ENCODE measurements around the gene STX1A. TPM values are rescaled to one million over a fixed set of nuclear protein-coding genes. Genes with fewer than 3 reads are reported as not detected.

The STX1A gene
- total RNA-seq, 1 experiment from 2014 or later, result 20.4 TPM

DNA sequence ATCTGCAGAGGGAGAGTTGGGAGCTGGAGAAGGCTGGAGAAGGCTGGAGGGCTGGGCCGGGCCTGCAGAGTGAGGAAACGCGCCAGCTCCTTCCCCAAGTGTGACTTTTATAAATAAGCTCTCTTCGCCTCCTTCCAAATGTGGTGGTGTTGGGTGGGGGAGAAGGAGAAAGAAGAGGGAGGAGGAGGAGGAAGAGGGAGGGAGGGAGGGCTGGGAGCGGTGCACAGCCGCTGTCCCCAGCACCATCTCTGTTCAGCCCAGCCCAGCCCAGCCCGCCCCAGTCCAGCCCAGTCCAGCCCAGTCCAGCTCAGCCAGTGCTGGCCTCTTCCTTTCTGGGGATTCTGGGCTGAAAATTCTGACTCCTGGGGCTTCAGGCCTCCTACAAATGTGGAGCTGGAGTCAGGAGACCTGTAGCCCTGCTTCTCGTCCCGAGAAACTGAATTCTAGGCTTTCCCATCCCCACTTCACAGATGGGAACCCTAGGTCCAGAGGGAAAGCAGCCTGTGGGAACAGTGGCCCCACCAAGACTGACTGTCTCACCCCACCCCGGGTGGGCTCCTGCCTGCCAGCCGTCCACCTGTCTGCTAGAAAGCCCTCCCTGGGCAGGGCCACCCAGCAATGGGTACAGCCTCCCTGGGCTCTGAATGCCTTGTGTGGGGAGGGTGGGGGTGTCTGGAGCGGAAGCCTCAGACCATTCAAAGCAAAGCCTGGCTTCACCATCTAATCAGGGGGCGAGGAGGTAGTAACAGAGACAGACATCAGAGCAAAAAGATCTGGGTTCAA is 2.3 kb downstream of the STX1A start (continued):
- TF ChIP-seq, protein P1, sequence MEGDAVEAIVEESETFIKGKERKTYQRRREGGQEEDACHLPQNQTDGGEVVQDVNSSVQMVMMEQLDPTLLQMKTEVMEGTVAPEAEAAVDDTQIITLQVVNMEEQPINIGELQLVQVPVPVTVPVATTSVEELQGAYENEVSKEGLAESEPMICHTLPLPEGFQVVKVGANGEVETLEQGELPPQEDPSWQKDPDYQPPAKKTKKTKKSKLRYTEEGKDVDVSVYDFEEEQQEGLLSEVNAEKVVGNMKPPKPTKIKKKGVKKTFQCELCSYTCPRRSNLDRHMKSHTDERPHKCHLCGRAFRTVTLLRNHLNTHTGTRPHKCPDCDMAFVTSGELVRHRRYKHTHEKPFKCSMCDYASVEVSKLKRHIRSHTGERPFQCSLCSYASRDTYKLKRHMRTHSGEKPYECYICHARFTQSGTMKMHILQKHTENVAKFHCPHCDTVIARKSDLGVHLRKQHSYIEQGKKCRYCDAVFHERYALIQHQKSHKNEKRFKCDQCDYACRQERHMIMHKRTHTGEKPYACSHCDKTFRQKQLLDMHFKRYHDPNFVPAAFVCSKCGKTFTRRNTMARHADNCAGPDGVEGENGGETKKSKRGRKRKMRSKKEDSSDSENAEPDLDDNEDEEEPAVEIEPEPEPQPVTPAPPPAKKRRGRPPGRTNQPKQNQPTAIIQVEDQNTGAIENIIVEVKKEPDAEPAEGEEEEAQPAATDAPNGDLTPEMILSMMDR (IDR thresholded peaks at IDR 0.05), result no peak
- no peak for TF ChIP-seq NR2C2 (CRISPR knock-in tag; IDR thresholded peaks at IDR 0.05)
- TF ChIP-seq, protein P2, sequence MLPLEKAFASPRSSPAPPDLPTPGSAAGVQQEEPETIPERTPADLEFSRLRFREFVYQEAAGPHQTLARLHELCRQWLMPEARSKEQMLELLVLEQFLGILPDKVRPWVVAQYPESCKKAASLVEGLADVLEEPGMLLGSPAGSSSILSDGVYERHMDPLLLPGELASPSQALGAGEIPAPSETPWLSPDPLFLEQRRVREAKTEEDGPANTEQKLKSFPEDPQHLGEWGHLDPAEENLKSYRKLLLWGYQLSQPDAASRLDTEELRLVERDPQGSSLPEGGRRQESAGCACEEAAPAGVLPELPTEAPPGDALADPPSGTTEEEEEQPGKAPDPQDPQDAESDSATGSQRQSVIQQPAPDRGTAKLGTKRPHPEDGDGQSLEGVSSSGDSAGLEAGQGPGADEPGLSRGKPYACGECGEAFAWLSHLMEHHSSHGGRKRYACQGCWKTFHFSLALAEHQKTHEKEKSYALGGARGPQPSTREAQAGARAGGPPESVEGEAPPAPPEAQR (CRISPR knock-in tag; IDR thresholded peaks at IDR 0.05), result no peak
- TF ChIP-seq ZNF423 (CRISPR knock-in tag; IDR thresholded peaks at IDR 0.05), result no peak
- TF ChIP-seq ETV6 (CRISPR knock-in tag; IDR thresholded peaks at IDR 0.05), result no peak
- no peak for TF ChIP-seq JAZF1 (CRISPR knock-in tag; IDR thresholded peaks at IDR 0.05)
- TF ChIP-seq, protein P3, sequence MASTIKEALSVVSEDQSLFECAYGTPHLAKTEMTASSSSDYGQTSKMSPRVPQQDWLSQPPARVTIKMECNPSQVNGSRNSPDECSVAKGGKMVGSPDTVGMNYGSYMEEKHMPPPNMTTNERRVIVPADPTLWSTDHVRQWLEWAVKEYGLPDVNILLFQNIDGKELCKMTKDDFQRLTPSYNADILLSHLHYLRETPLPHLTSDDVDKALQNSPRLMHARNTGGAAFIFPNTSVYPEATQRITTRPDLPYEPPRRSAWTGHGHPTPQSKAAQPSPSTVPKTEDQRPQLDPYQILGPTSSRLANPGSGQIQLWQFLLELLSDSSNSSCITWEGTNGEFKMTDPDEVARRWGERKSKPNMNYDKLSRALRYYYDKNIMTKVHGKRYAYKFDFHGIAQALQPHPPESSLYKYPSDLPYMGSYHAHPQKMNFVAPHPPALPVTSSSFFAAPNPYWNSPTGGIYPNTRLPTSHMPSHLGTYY (CRISPR knock-in tag; IDR thresholded peaks at IDR 0.05), result no peak
- TF ChIP-seq, protein P4, sequence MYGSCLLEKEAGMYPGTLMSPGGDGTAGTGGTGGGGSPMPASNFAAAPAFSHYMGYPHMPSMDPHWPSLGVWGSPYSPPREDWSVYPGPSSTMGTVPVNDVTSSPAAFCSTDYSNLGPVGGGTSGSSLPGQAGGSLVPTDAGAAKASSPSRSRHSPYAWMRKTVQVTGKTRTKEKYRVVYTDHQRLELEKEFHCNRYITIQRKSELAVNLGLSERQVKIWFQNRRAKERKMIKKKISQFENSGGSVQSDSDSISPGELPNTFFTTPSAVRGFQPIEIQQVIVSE (CRISPR knock-in tag; IDR thresholded peaks at IDR 0.05; ENCODE audit: borderline replicate concordance), result no peak
- no peak for TF ChIP-seq ZBTB21 (CRISPR knock-in tag; IDR thresholded peaks at IDR 0.05; ENCODE audit: borderline replicate concordance)

DNA sequence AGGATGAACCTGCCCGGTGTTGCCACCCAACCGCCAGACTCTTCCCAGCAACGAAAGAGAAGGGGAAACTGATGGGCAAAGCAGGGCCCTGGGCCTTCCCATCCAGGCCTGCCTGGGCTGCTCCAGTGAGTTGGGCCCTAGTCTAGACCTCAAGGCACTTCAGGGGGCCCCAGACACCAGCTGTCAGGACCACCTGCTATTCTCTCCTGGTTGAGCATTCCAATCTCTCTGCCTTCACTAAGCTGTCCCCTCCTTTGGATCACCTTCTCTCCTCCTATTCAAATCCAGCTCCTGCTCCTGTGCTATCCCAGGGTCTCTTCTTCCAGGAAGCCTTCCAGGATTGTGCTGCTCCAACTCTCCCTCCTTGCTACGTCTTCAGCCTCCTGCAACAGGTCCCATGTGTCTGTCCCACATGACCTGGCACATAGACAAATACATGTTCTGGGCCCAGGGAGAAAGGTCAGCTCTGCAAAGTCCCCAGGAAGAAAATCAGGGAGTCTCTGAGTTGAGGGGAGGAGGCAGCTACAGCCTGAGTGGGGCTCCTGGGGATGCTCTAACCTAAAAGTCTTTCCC is 3.1 kb downstream of the STX1A start:
- no peaks in the 10 kb centered on the region for H3K4me1 Mint-ChIP-seq
- ATAC-seq (no peak), DNase-seq (ENCODE audit: low spot score) (no peak)
- no peaks in the 10 kb centered on the region for H3K9me3 Mint-ChIP-seq
- no peak overlapping the region for H3K4me3 Mint-ChIP-seq
- H3K27me3 Mint-ChIP-seq (ENCODE audit: low read depth), result peaks cover 31% of the 10 kb centered on the region
- POLR2A ChIA-PET, result interaction anchor here (0.6 kb wide), 1 partner anchor 23 kb away, joined by 7 read pairs; no protein-coding TSS in a partner anchor
- CTCF ChIA-PET, result interaction anchor here (0.7 to 5.0 kb wide), 4 partner anchors 9 to 110 kb away, joined by 3 to 25 read pairs (median 12); no protein-coding TSS in a partner anchor
- no peaks in the 10 kb centered on the region for H3K36me3 Mint-ChIP-seq
- no peak overlapping the region for H3K27ac Mint-ChIP-seq
- TF ChIP-seq ZNF263 (CRISPR knock-in tag; IDR thresholded peaks at IDR 0.05; ENCODE audit: low read depth) (no peak), ZNF396 (CRISPR knock-in tag; IDR thresholded peaks at IDR 0.05; ENCODE audit: borderline replicate concordance) (no peak), ZBTB21 (CRISPR knock-in tag; IDR thresholded peaks at IDR 0.05; ENCODE audit: borderline replicate concordance) (no peak), MXD4 (CRISPR knock-in tag; IDR thresholded peaks at IDR 0.05; ENCODE audit: borderline replicate concordance) (no peak), KAT7 (CRISPR knock-in tag; IDR thresholded peaks at IDR 0.05; ENCODE audit: borderline replicate concordance) (no peak), SMAD3 (CRISPR knock-in tag; IDR thresholded peaks at IDR 0.05; ENCODE audit: borderline replicate concordance) (no peak), GRHL2 (CRISPR knock-in tag; IDR thresholded peaks at IDR 0.05; ENCODE audit: insufficient replicate concordance, severe bottlenecking) (no peak), SOX15 (CRISPR knock-in tag; IDR thresholded peaks at IDR 0.05) (no peak), RORB (CRISPR knock-in tag; IDR thresholded peaks at IDR 0.05) (no peak), ZNF671 (CRISPR knock-in tag; IDR thresholded peaks at IDR 0.05) (no peak), NR2C2 (CRISPR knock-in tag; IDR thresholded peaks at IDR 0.05) (no peak), ZNF416 (CRISPR knock-in tag; IDR thresholded peaks at IDR 0.05) (no peak)
- TF ChIP-seq, protein P5, sequence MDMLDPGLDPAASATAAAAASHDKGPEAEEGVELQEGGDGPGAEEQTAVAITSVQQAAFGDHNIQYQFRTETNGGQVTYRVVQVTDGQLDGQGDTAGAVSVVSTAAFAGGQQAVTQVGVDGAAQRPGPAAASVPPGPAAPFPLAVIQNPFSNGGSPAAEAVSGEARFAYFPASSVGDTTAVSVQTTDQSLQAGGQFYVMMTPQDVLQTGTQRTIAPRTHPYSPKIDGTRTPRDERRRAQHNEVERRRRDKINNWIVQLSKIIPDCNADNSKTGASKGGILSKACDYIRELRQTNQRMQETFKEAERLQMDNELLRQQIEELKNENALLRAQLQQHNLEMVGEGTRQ (CRISPR knock-in tag; IDR thresholded peaks at IDR 0.05), result no peak
- TF ChIP-seq, protein P6, sequence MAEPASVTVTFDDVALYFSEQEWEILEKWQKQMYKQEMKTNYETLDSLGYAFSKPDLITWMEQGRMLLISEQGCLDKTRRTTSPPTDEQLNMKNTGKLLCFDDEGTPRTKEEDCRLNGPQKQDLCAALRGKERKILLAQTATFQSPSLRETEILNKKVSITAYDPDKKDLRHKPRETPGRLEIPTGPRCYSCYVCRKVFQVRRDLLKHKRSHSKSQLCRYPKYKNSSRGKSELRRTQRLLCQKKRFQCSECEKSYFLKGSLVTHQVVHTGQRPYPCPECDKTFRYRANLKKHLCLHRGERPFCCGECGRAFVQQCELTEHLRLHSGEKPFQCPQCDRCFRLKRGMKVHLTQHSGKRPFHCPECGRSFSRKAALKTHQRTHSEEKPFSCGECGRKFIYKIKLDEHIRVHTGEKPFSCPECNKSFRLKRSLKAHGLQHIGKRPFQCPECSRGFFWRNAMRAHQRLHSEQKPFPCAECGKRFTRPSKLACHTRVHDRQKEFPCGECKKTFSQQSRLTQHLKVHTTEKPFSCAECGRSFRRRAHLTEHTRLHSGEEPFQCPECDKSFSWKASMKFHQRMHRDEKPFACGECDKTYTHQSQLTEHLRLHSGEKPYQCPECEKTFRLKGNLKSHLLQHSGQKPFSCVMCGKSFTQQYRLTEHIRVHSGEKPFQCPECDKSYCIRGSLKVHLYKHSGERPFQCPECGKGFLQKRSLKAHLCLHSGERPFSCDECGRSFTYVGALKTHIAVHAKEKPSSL (CRISPR knock-in tag; conservative IDR thresholded peaks at IDR 0.05), result no peak
- TF ChIP-seq, protein P7, sequence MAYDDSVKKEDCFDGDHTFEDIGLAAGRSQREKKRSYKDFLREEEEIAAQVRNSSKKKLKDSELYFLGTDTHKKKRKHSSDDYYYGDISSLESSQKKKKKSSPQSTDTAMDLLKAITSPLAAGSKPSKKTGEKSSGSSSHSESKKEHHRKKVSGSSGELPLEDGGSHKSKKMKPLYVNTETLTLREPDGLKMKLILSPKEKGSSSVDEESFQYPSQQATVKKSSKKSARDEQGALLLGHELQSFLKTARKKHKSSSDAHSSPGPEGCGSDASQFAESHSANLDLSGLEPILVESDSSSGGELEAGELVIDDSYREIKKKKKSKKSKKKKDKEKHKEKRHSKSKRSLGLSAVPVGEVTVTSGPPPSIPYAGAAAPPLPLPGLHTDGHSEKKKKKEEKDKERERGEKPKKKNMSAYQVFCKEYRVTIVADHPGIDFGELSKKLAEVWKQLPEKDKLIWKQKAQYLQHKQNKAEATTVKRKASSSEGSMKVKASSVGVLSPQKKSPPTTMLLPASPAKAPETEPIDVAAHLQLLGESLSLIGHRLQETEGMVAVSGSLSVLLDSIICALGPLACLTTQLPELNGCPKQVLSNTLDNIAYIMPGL (CRISPR knock-in tag; IDR thresholded peaks at IDR 0.05), result no peak
- TF ChIP-seq, protein P8, sequence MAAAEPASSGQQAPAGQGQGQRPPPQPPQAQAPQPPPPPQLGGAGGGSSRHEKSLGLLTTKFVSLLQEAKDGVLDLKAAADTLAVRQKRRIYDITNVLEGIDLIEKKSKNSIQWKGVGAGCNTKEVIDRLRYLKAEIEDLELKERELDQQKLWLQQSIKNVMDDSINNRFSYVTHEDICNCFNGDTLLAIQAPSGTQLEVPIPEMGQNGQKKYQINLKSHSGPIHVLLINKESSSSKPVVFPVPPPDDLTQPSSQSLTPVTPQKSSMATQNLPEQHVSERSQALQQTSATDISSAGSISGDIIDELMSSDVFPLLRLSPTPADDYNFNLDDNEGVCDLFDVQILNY (CRISPR knock-in tag; IDR thresholded peaks at IDR 0.05), result no peak
